Neural progenitor cell (in vitro differentiated cells): ENCODE data around the gene WDFY2. TPM values are rescaled to one million over a fixed set of nuclear protein-coding genes. Genes with fewer than 3 reads are reported as not detected.
A peak's percentile ranks its signal among the peaks of the same experiment; 100 is the strongest.
"Not testable (repeated sequence)": the region's sequence is repeated elsewhere in the genome, so short reads cannot be mapped to it uniquely, and the experiment has no call there.

Experiments used
- DNase-seq: peaks from one replicate; pipeline ENCODE4 v3.0.0-alpha.2; 2016; ENCODE audit warnings: low spot score
- H2AFZ ChIP-seq: fragments of 200-600 bp; sonication (generic); replicated peaks from 2 replicates; pipeline ENCODE4 v1.6.1; 2016; ENCODE audit warnings: antibody characterized with exemption
- H3F3A ChIP-seq: fragments of 200-600 bp; sonication (generic); 2 replicates; pipeline ENCODE4 v1.6.1; 2016; ENCODE audit warnings: antibody characterized with exemption, low read depth
- H3K27ac ChIP-seq: fragments of 200-600 bp; sonication (generic); 2 replicates; pipeline ENCODE4 v1.5.1; 2016; ENCODE audit warnings: mild to moderate bottlenecking
- H3K27me3 ChIP-seq: fragments of 200-600 bp; sonication (generic); 2 replicates; pipeline ENCODE4 v1.6.1; 2016; ENCODE audit warnings: mild to moderate bottlenecking, moderate library complexity
- H3K36me3 ChIP-seq: fragments of 200-600 bp; sonication (generic); 2 replicates; pipeline ENCODE4 v1.5.1; 2016
- H3K4me1 ChIP-seq: fragments of 200-600 bp; sonication (generic); 2 replicates; pipeline ENCODE4 v1.6.1; 2016; ENCODE audit warnings: mixed run types
- H3K4me2 ChIP-seq: fragments of 200-600 bp; sonication (generic); 2 replicates; pipeline ENCODE4 v1.6.1; 2016
- H3K4me3 ChIP-seq: fragments of 200-600 bp; sonication (generic); 2 replicates; pipeline ENCODE4 v1.5.1; 2016
- H3K79me2 ChIP-seq: fragments of 200-600 bp; sonication (generic); 2 replicates; pipeline ENCODE4 v1.6.1; 2016; ENCODE audit warnings: low read depth
- H3K9ac ChIP-seq: fragments of 200-600 bp; sonication (generic); 2 replicates; pipeline ENCODE4 v1.6.1; 2016
- H3K9me3 ChIP-seq: fragments of 200-600 bp; sonication (generic); 2 replicates; pipeline ENCODE4 v1.5.1; 2016; ENCODE audit warnings: low read depth
- H4K20me1 ChIP-seq: fragments of 200-600 bp; sonication (generic); 2 replicates; pipeline ENCODE4 v1.6.1; 2016; ENCODE audit warnings: low read depth
- H3K27ac Mint-ChIP-seq: 3 replicates; pipeline ENCODE4 v1.8.0; 2021; ENCODE audit warnings: mixed read lengths
- H3K27me3 Mint-ChIP-seq: 2 replicates; pipeline ENCODE4 v1.8.0; 2022; ENCODE audit warnings: low read depth, mild to moderate bottlenecking, inconsistent platforms, moderate library complexity, mixed read lengths; ENCODE audit not compliant: insufficient read depth
- H3K36me3 Mint-ChIP-seq: 3 replicates; pipeline ENCODE4 v1.8.0; 2021; ENCODE audit warnings: mixed read lengths
- H3K4me1 Mint-ChIP-seq: 3 replicates; pipeline ENCODE4 v1.8.0; 2021; ENCODE audit warnings: mixed read lengths
- H3K4me3 Mint-ChIP-seq: 3 replicates; pipeline ENCODE4 v1.8.0; 2021; ENCODE audit warnings: mild to moderate bottlenecking, moderate library complexity, mixed read lengths
- H3K9me3 Mint-ChIP-seq: 3 replicates; pipeline ENCODE4 v1.8.0; 2020; ENCODE audit warnings: mixed read lengths
- EZH2 ChIP-seq: fragments of 200-600 bp; sonication (generic); IDR thresholded peaks from 2 replicates; pipeline ENCODE4 v1.6.1; 2017; ENCODE audit warnings: antibody characterized with exemption, mild to moderate bottlenecking, moderate library complexity
- EZH2phosphoT487 ChIP-seq: fragments of 200-600 bp; sonication (generic); IDR thresholded peaks from 2 replicates; pipeline ENCODE4 v1.6.1; 2017; ENCODE audit warnings: antibody characterized with exemption
- total RNA-seq: library from RNA; depleted of rRNA; stranded (reverse); fragments of >200 nt; gene quantifications from 2 replicates; pipeline ENCODE4 v1.2.3, GENCODE V29; 2015; ENCODE audit warnings: low replicate concordance
- TF ChIP-seq, protein P1 (sequence below): fragments of 200-600 bp; sonication (generic); IDR thresholded peaks from 2 replicates; pipeline ENCODE4 v1.5.1; 2017; ENCODE audit warnings: antibody characterized with exemption, mild to moderate bottlenecking

WDFY2 gene
- total RNA-seq, 1 donor from 2014 or later, result 18.3 TPM

DNA sequence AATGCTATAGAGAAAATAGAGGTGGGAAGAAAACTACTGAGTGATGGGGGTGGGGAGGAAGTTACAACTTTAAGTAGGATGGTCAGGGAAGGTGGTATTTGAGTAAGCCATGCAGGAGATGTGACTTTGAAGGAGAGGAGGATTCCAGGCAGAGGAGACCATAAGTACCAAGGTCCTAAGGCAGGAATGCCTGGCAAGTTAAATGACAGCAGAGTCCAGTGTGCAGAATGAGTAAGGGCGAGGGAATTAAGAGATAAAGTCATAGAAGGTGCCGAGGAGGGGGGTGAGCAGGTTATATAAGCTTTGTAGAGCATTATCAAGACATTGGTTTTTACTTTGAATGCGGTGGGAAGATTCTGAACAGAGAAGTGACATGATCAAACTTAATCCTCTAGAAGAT, 43.2 kb upstream of the WDFY2 start:
- Histone ChIP-seq H3K79me2 (no peaks in the 10 kb centered on the region), H3F3A (peaks cover 9% of the 10 kb centered on the region), H3K4me3 (no peak overlapping the region), H3K4me1 (peaks cover 9% of the 10 kb centered on the region), H4K20me1 (no peaks in the 10 kb centered on the region), H3K27ac (no peak overlapping the region), H3K36me3 (no peaks in the 10 kb centered on the region), H3K9ac (no peak overlapping the region), H2AFZ (no peak overlapping the region), H3K9me3 (no peaks in the 10 kb centered on the region), H3K27me3 (no peaks in the 10 kb centered on the region), H3K4me2 (no peak overlapping the region)
- no peak overlapping the region for H3K4me3 Mint-ChIP-seq
- peaks cover 3% of the 10 kb centered on the region for H3K27me3 Mint-ChIP-seq
- no peak for TF ChIP-seq EZH2
- TF ChIP-seq, protein P1, sequence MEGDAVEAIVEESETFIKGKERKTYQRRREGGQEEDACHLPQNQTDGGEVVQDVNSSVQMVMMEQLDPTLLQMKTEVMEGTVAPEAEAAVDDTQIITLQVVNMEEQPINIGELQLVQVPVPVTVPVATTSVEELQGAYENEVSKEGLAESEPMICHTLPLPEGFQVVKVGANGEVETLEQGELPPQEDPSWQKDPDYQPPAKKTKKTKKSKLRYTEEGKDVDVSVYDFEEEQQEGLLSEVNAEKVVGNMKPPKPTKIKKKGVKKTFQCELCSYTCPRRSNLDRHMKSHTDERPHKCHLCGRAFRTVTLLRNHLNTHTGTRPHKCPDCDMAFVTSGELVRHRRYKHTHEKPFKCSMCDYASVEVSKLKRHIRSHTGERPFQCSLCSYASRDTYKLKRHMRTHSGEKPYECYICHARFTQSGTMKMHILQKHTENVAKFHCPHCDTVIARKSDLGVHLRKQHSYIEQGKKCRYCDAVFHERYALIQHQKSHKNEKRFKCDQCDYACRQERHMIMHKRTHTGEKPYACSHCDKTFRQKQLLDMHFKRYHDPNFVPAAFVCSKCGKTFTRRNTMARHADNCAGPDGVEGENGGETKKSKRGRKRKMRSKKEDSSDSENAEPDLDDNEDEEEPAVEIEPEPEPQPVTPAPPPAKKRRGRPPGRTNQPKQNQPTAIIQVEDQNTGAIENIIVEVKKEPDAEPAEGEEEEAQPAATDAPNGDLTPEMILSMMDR, result no peak
- no peak for TF ChIP-seq EZH2phosphoT487
- H3K4me1 Mint-ChIP-seq, result peaks cover 24% of the 10 kb centered on the region
- no peaks in the 10 kb centered on the region for H3K36me3 Mint-ChIP-seq
- no peak overlapping the region for H3K27ac Mint-ChIP-seq
- peaks cover 2% of the 10 kb centered on the region for H3K9me3 Mint-ChIP-seq
- no peak for DNase-seq

DNA sequence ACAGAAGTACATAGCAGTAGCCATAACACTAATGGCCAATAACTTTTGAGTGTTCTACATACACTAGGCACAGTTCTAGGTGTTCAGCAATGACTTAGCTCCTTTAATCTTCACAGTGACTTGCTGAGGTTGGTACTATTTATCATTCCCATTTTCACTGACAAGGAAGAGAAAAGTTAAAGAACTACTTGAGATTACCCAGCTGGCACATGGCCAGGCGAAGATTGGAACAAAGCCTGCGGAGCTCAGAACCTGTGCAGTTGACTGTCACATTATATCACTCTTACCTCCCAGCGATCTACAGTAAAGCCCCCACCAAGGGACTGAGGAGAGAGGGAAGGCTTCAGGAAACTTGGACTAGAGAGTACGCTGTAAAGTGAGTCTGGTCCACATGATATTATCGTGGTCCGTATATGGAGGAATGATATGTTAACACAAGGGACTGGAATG, 42.4 kb upstream of the WDFY2 start:
- Histone ChIP-seq H3K36me3 (no peaks in the 10 kb centered on the region), H3F3A (peaks cover 9% of the 10 kb centered on the region), H3K27ac (no peak overlapping the region), H3K9ac (no peak overlapping the region), H3K4me1 (peaks cover 9% of the 10 kb centered on the region), H3K79me2 (no peaks in the 10 kb centered on the region), H4K20me1 (no peaks in the 10 kb centered on the region), H3K9me3 (no peaks in the 10 kb centered on the region), H3K4me2 (no peak overlapping the region), H3K27me3 (no peaks in the 10 kb centered on the region), H3K4me3 (no peak overlapping the region), H2AFZ (peak overlapping the region; percentile 95)
- TF ChIP-seq EZH2phosphoT487 (no peak), EZH2 (no peak)
- TF ChIP-seq, protein P1, result no peak
- no peaks in the 10 kb centered on the region for H3K36me3 Mint-ChIP-seq
- DNase-seq, result no peak
- H3K27ac Mint-ChIP-seq, result no peak overlapping the region
- H3K27me3 Mint-ChIP-seq, result peaks cover 3% of the 10 kb centered on the region
- H3K4me3 Mint-ChIP-seq, result no peak overlapping the region
- peaks cover 24% of the 10 kb centered on the region for H3K4me1 Mint-ChIP-seq
- H3K9me3 Mint-ChIP-seq, result peaks cover 5% of the 10 kb centered on the region

DNA sequence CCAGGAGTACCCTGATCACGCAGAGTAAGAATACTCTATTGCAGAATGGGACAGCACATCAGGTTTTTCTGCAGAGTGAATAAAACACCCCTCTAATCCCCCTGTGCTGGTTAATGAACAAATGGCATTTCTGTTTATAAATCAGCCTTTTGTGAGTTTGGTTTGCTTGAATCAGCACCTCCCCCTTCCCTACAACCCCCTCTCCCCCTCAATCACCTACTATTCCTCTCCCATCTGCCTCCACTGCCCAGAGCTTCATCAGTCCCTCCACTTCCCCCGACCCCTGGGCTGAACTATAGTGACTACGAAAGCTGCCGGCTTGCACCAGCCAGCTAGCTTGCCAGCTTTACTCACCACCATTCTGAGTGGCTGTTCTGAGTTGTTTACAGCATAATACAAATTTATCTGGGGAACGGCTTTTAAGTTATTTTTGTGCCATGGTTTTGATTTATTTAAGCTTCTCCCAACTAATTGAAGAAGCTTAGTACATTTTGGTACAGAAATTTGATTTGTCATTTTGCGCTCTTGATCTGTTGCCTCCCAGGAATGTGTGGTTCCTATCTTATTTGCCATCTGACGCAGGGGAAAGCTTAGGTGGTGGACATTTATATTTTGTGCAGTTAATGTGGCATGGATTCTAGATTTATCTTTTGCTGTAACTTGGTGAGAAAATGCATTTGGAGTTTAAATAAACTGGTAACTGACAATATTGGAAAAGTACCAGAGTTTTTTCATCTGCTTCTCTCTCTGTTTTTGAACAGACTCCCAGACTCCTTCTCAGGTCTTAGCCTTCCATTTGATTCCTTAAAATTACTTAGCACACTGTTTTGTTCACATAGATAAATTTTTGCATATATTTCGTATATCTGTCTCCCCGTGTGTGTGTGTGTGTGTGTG, 41.7 kb upstream of the WDFY2 start:
- Histone ChIP-seq H3K4me2 (peak overlapping the region; percentile 27), H3K4me1 (peaks cover 9% of the 10 kb centered on the region), H3K27ac (no peak overlapping the region), H4K20me1 (no peaks in the 10 kb centered on the region), H2AFZ (peak overlapping the region; percentile 95), H3K79me2 (no peaks in the 10 kb centered on the region), H3K4me3 (no peak overlapping the region), H3K9me3 (no peaks in the 10 kb centered on the region), H3K9ac (no peak overlapping the region), H3K27me3 (no peaks in the 10 kb centered on the region), H3F3A (peaks cover 9% of the 10 kb centered on the region), H3K36me3 (no peaks in the 10 kb centered on the region)
- no peaks in the 10 kb centered on the region for H3K36me3 Mint-ChIP-seq
- peak; percentile 51 for DNase-seq
- H3K9me3 Mint-ChIP-seq, result peaks cover 4% of the 10 kb centered on the region
- peaks cover 3% of the 10 kb centered on the region for H3K27me3 Mint-ChIP-seq
- peaks cover 24% of the 10 kb centered on the region for H3K4me1 Mint-ChIP-seq
- no peak overlapping the region for H3K4me3 Mint-ChIP-seq
- H3K27ac Mint-ChIP-seq, result no peak overlapping the region
- TF ChIP-seq EZH2phosphoT487 (no peak), EZH2 (no peak)
- TF ChIP-seq, protein P1, result no peak

DNA sequence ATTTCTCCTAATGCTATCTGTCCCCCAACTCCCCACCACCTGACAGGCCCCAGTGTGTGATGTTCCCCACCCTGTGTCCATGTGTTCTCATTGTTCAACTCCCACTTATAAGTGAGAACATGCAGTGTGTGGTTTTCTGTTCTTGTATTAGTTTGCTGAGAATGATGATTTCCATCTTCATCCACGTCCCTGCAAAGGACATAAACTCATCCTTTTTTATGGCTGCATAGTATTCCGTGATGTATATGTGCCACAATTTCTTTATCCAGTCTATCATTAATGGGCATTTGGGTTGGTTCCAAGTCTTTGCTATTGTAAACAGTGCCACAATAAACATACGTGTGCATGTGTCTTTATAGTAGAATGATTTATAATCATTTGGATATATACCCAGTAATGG, 38.8 kb upstream of the WDFY2 start:
- H3K27me3 Mint-ChIP-seq, H3F3A ChIP-seq, H2AFZ ChIP-seq, H4K20me1 ChIP-seq, H3K9ac ChIP-seq, H3K4me3 Mint-ChIP-seq, H3K27ac Mint-ChIP-seq, H3K36me3 ChIP-seq, H3K27me3 ChIP-seq, H3K4me1 ChIP-seq, H3K27ac ChIP-seq, H3K4me3 ChIP-seq, H3K79me2 ChIP-seq, H3K4me2 ChIP-seq, DNase-seq, H3K36me3 Mint-ChIP-seq, H3K9me3 Mint-ChIP-seq, H3K9me3 ChIP-seq: not testable (repeated sequence)
- H3K4me1 Mint-ChIP-seq, result peaks cover 28% of the 10 kb centered on the region
